GM12873 (cell line): ENCODE measurements around the gene HMHB1.

Source experiments
- CTCF ChIP-seq: IDR thresholded peaks from 2 replicates; pipeline ENCODE4 v1.5.1; 2012; ENCODE audit warnings: low read depth, mild to moderate bottlenecking, moderate library complexity, low read length, control low read depth; ENCODE audit not compliant: insufficient read depth; ENCODE audit errors: missing control alignments

Gene HMHB1

GRCh38 chr5:143812085-143812705 is at the start of gene HMHB1:
Gene HMHB1, plus strand, starts transcription at chr5:143812161.
- no peak for TF ChIP-seq CTCF

GRCh38 chr5:143762636-143763220 is 49.2 kb upstream of the HMHB1 start:
- TF ChIP-seq CTCF: no peak

- no peak for TF ChIP-seq CTCF
These were observed 44.8 kb upstream of the HMHB1 start for GRCh38 chr5:143767162-143767561.

GRCh38 chr5:143769026-143769786 is 42.8 kb upstream of the HMHB1 start:
- TF ChIP-seq CTCF: no peak

- no peak for TF ChIP-seq CTCF
These were observed 41.5 kb upstream of the HMHB1 start for GRCh38 chr5:143770450-143770849.

GRCh38 chr5:143771189-143771588 is 40.8 kb upstream of the HMHB1 start:
- no peak for TF ChIP-seq CTCF

- TF ChIP-seq CTCF: no peak
These were observed 40.4 kb upstream of the HMHB1 start for GRCh38 chr5:143771602-143772001.
